IMR-90 (cell line): ENCODE measurements around the gene TXNDC11. TPM values are rescaled to one million over a fixed set of nuclear protein-coding genes. Genes with fewer than 3 reads are reported as not detected.

Experiments used
- ATAC-seq: fragments of 200-7000 bp; cut with Tn5 transposase; 2 replicates; pipeline ENCODE4 v1.9.1; 2020; ENCODE audit warnings: low read depth, mild to moderate bottlenecking, moderate library complexity
- BruUV-seq: library from RNA; stranded (reverse); fragments of 400-500 nt; replicated peaks from 2 replicates; lab custom pipeline; 2021; lab: Mats Ljungman, UMichigan
- CTCF ChIA-PET: fragments of 300-600 bp; formaldehyde crosslinking; extraction: SDS; loops from one replicate; lab custom pipeline; 2021; ENCODE audit warnings: antibody characterized with exemption; lab: Yijun Ruan, JAX
- POLR2A ChIA-PET: fragments of 300-600 bp; sonication (Branson Sonifier 250); formaldehyde crosslinking; loops from one replicate; lab custom pipeline; 2022; ENCODE audit warnings: antibody characterized with exemption; ENCODE audit not compliant: unreplicated experiment; lab: Charles Lee
- DNase-seq: peaks from one replicate; pipeline ENCODE4 v3.0.0; 2013
- H2AFZ ChIP-seq: replicated peaks from 2 replicates; pipeline ENCODE3; 2013; ENCODE audit warnings: low read length, mild to moderate bottlenecking; ENCODE audit not compliant: poor library complexity
- H2AK5ac ChIP-seq: 2 replicates; pipeline ENCODE4 v1.6.1; 2013; ENCODE audit warnings: low read depth, low read length, inconsistent platforms
- H2AK9ac ChIP-seq: replicated peaks from 2 replicates; pipeline ENCODE3; 2013; ENCODE audit warnings: mild to moderate bottlenecking, low read depth, low read length, moderate library complexity; ENCODE audit not compliant: poor library complexity
- H2BK120ac ChIP-seq: 2 replicates; pipeline ENCODE4 v1.6.1; 2013; ENCODE audit warnings: low read depth, low read length, inconsistent platforms
- H2BK15ac ChIP-seq: 3 replicates; pipeline ENCODE4 v1.6.1; 2013; ENCODE audit warnings: low read depth, low read length, inconsistent platforms
- H2BK20ac ChIP-seq: 2 replicates; pipeline ENCODE4 v1.6.1; 2013; ENCODE audit warnings: low read depth, mild to moderate bottlenecking, inconsistent platforms, low read length, moderate library complexity
- H2BK5ac ChIP-seq: 2 replicates; pipeline ENCODE4 v1.6.1; 2013; ENCODE audit warnings: mild to moderate bottlenecking, low read depth, low read length, inconsistent platforms; ENCODE audit not compliant: poor library complexity, severe bottlenecking
- H3K14ac ChIP-seq: replicated peaks from 2 replicates; pipeline ENCODE4 v1.6.1; 2013; ENCODE audit warnings: low read depth, low read length, inconsistent platforms
- H3K18ac ChIP-seq: 2 replicates; pipeline ENCODE4 v1.6.1; 2013; ENCODE audit warnings: low read depth, low read length, control low read depth
- H3K23ac ChIP-seq: 2 replicates; pipeline ENCODE4 v1.6.1; 2013; ENCODE audit warnings: low read depth, low read length, inconsistent platforms
- H3K27ac ChIP-seq: 2 replicates; pipeline ENCODE4 v1.5.1; 2013; ENCODE audit warnings: mild to moderate bottlenecking, control low read depth, low read length; ENCODE audit not compliant: insufficient read depth
- H3K27me3 ChIP-seq: 2 replicates; pipeline ENCODE4 v1.6.1; 2013; ENCODE audit warnings: low read length; ENCODE audit not compliant: control insufficient read depth, insufficient read depth
- H3K36me3 ChIP-seq: 2 replicates; pipeline ENCODE4 v1.6.1; 2013; ENCODE audit warnings: low read length, mixed read lengths; ENCODE audit not compliant: control insufficient read depth, insufficient read depth
- H3K4ac ChIP-seq: 2 replicates; pipeline ENCODE4 v1.6.1; 2013; ENCODE audit warnings: low read depth, low read length, inconsistent platforms
- H3K4me1 ChIP-seq: 2 replicates; pipeline ENCODE4 v1.6.1; 2013; ENCODE audit warnings: low read length, mixed read lengths; ENCODE audit not compliant: control insufficient read depth, insufficient read depth
- H3K4me2 ChIP-seq: 2 replicates; pipeline ENCODE4 v1.6.1; 2013; ENCODE audit warnings: low read depth, mild to moderate bottlenecking, control low read depth, low read length, moderate library complexity
- H3K4me3 ChIP-seq: 2 replicates; pipeline ENCODE4 v1.5.1; 2013; ENCODE audit warnings: low read depth, mild to moderate bottlenecking, control low read depth, low read length, moderate library complexity; ENCODE audit not compliant: insufficient read depth
- H3K56ac ChIP-seq: 2 replicates; pipeline ENCODE4 v1.6.1; 2013; ENCODE audit warnings: low read length, inconsistent platforms; ENCODE audit not compliant: insufficient read depth; ENCODE audit errors: extremely low read depth
- H3K79me1 ChIP-seq, 2 experiments: 2 replicates each; pipeline ENCODE4 v1.6.1; 2013; ENCODE audit warnings: low read length in 2 of 2, inconsistent platforms in 1 of 2, low read depth in 1 of 2
- H3K9ac ChIP-seq: 2 replicates; pipeline ENCODE4 v1.6.1; 2013; ENCODE audit warnings: low read depth, low read length, control low read depth
- H3K9me1 ChIP-seq: 2 replicates; pipeline ENCODE4 v1.6.1; 2013; ENCODE audit warnings: low read length, inconsistent platforms; ENCODE audit not compliant: insufficient read depth
- H3K9me3 ChIP-seq: 2 replicates; pipeline ENCODE4 v1.6.1; 2013; ENCODE audit warnings: low read length; ENCODE audit not compliant: control insufficient read depth, insufficient read depth
- H4K20me1 ChIP-seq: 2 replicates; pipeline ENCODE4 v1.6.1; 2013; ENCODE audit warnings: low read length, inconsistent platforms; ENCODE audit not compliant: insufficient read depth
- H4K5ac ChIP-seq: 2 replicates; pipeline ENCODE4 v1.6.1; 2013; ENCODE audit warnings: mild to moderate bottlenecking, low read depth, low read length, control low read depth
- H4K8ac ChIP-seq, 2 experiments: 2 replicates each; pipeline ENCODE4 v1.6.1; 2013; ENCODE audit warnings: low read depth in 2 of 2, low read length in 2 of 2, control low read depth in 1 of 2, inconsistent platforms in 1 of 2
- H4K91ac ChIP-seq: 2 replicates; pipeline ENCODE4 v1.6.1; 2013; ENCODE audit warnings: low read depth, low read length, inconsistent platforms; ENCODE audit not compliant: insufficient read depth
- FOS ChIP-seq: fragments of 150-350 bp; IDR thresholded peaks from 2 replicates; pipeline ENCODE4 v1.6.1; 2016; ENCODE audit warnings: low read depth, low read length
- MAFK ChIP-seq: IDR thresholded peaks from 2 replicates; pipeline ENCODE4 v1.6.1; 2012; ENCODE audit warnings: low read depth, low read length, improper control_type of control experiment
- NFE2L2 ChIP-seq: fragments of 150-350 bp; IDR thresholded peaks from 2 replicates; pipeline ENCODE4 v1.6.1; 2016; ENCODE audit warnings: low read depth, mild to moderate bottlenecking, low read length
- RCOR1 ChIP-seq: IDR thresholded peaks from 2 replicates; pipeline ENCODE4 v1.6.1; 2012; ENCODE audit warnings: mild to moderate bottlenecking, low read length, improper control_type of control experiment; ENCODE audit not compliant: insufficient replicate concordance
- RFX5 ChIP-seq: IDR thresholded peaks from 2 replicates; pipeline ENCODE4 v1.8.0; 2012; ENCODE audit warnings: low read depth, mild to moderate bottlenecking, low read length, moderate library complexity
- WGBS, 2 experiments: methylation state at CpG; one replicate each; pipeline versions ENCODE4 v1.1.5 to v1.1.7; 2013; ENCODE audit warnings: missing lambda C conversion rate in 2 of 2; ENCODE audit not compliant: insufficient read length in 1 of 2; ENCODE audit errors: extremely low coverage in 2 of 2; 5-methylcytosine and 5-hydroxymethylcytosine counted together
- dilution Hi-C: fragments of 300-500 bp; cut with HindIII; formaldehyde crosslinking; loops from one replicate; pipeline ENCODE4 v1.14.3; 2018; ENCODE audit warnings: low sequenced_read_pairs; ENCODE audit not compliant: unreplicated experiment
- in situ Hi-C: fragments of 300-500 bp; cut with MboI; formaldehyde crosslinking; loops from 3 replicates; pipeline ENCODE4 v1.14.3; 2019; ENCODE audit warnings: low sequenced_read_pairs, inconsistent platforms, mixed read lengths
- intact Hi-C: fragments of 100-400 bp; cut with micrococcal nuclease; formaldehyde crosslinking; loops from 2 replicates; pipeline ENCODE4 v1.10.0; 2022
- polyA plus RNA-seq, 3 experiments: library from polyadenylated mRNA; depleted of rRNA; stranded (reverse); fragments of >200 nt; gene quantifications; 2 replicates each; pipeline ENCODE4 v1.2.3, GENCODE V29; 2012; ENCODE audit warnings: low replicate concordance in 1 of 3
- total RNA-seq: library from RNA; depleted of rRNA; stranded (reverse); fragments of >200 nt; gene quantifications from 2 replicates; pipeline ENCODE4 v1.2.3, GENCODE V29; 2012
- TF ChIP-seq, protein P1 (sequence below): fragments of 150-350 bp; IDR thresholded peaks from 2 replicates; pipeline ENCODE4 v1.6.1; 2016; ENCODE audit warnings: low read depth, mild to moderate bottlenecking, low read length, moderate library complexity, borderline replicate concordance

The TXNDC11 gene
- total and polyA plus RNA-seq, 2 of the 4 experiments (the other 2 are of a cell fraction) = 25.3 to 42.9 TPM

DNA sequence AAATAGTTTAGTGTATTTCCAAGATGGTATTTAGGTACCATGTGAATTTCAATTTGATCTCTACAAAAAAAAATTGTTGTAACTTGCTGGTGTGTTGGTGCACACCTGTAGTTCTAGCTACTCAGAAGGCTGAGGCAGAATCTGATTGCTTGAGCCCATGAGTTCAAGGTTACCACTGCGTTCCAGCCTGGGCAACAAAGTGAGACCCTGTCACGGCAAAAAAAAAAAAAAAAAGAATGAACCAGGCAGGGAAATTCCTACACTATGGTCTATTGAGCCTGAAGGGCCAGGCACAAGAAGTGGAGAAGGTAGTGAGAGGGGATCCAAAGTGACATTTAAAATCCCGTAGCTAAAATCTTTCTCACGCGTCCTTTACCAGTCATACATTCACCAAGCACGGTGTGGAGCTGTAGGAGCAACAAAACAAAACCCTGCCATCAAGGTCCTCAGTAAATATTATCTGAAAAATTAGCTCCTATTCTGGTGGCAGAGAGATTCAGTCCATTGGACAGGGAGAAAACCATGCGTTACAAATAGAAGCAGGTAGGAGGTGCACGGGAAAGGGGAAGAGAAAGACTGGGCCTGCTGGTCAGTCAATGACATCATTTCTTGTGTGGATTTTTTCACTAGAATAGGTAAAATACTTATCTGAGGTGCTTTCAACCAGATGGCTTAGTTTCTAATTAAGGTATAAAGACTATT, 27.3 kb downstream of the TXNDC11 start:
- Histone ChIP-seq H4K5ac (no peak overlapping the region), H3K18ac (no peak overlapping the region), H3K36me3 (peaks cover 26% of the 10 kb centered on the region), H3K9ac (no peak overlapping the region), H4K8ac (no peak overlapping the region), H3K4me2 (no peak overlapping the region), H2BK20ac (no peak overlapping the region), H2AK5ac (no peak overlapping the region), H2AFZ (no peak overlapping the region), H2BK120ac (no peak overlapping the region), H3K9me1 (no peaks in the 10 kb centered on the region), H3K4ac (no peak overlapping the region), H4K20me1 (peaks cover 5% of the 10 kb centered on the region; the same call in 1 of the 2 replicates), H3K14ac (no peak overlapping the region), H3K56ac (no peak overlapping the region), H3K79me1 (peaks cover 26 to 34% of the 10 kb centered on the region in 2 experiments), H3K4me1 (peaks cover 2% of the 10 kb centered on the region; the same call in 1 of the 2 replicates), H4K91ac (no peak overlapping the region), H2BK5ac (no peak overlapping the region), H3K9me3 (no peaks in the 10 kb centered on the region), H3K27me3 (no peaks in the 10 kb centered on the region), H3K23ac (no peak overlapping the region), H2BK15ac (no peak overlapping the region), H3K27ac (no peak overlapping the region), H3K4me3 (no peak overlapping the region), H2AK9ac (no peak overlapping the region)
- in situ Hi-C loops = loop anchor here (10.0 kb wide), 1 partner anchor 751 kb away; no protein-coding TSS in a partner anchor
- WGBS, 2 experiments = 100% methylated on average over 2 of the region's 8 CpGs; no CpG with 5 or more reads in 1 of the 2 experiments
- BruUV-seq = no TSS peak
- intact Hi-C loops = loop anchor here (2.0 to 10.0 kb wide), 3 partner anchors 183 to 751 kb away; no protein-coding TSS in a partner anchor
- DNase-seq (no peak), ATAC-seq (no peak)
- POLR2A ChIA-PET = no interaction called here
- dilution Hi-C loops = no loop called here
- TF ChIP-seq, protein P1, sequence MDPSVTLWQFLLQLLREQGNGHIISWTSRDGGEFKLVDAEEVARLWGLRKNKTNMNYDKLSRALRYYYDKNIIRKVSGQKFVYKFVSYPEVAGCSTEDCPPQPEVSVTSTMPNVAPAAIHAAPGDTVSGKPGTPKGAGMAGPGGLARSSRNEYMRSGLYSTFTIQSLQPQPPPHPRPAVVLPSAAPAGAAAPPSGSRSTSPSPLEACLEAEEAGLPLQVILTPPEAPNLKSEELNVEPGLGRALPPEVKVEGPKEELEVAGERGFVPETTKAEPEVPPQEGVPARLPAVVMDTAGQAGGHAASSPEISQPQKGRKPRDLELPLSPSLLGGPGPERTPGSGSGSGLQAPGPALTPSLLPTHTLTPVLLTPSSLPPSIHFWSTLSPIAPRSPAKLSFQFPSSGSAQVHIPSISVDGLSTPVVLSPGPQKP = no peak
- no peak for TF ChIP-seq RFX5
- no peak for TF ChIP-seq NFE2L2
- no peak for TF ChIP-seq MAFK
- no peak for TF ChIP-seq FOS
- no peak for TF ChIP-seq RCOR1
- CTCF ChIA-PET = interaction anchor here (0.6 to 1.1 kb wide), 2 partner anchors 11 to 21 kb away, joined by 3 to 4 read pairs; no protein-coding TSS in a partner anchor
